Keratinocyte (primary cell): ENCODE measurements around the gene CLMN. TPM values are rescaled to one million over a fixed set of nuclear protein-coding genes. Genes with fewer than 3 reads are reported as not detected.

ENCODE experiments used
- DNase-seq: peaks from one replicate; pipeline ENCODE4 v3.0.0-alpha.2; 2011; ENCODE audit warnings: low read depth, missing footprints, low spot score
- FAIRE-seq: peaks from 2 replicates; lab custom pipeline; 2011; peaks lifted over from hg19 to GRCh38; lab: Jason Lieb, UNC
- H2AFZ ChIP-seq: 2 replicates; pipeline ENCODE4 v1.6.0; 2012; ENCODE audit warnings: low read length, control low read depth, inconsistent platforms; ENCODE audit not compliant: control insufficient read depth
- H3K27ac ChIP-seq: 2 replicates; pipeline ENCODE4 v1.5.1; 2011; ENCODE audit warnings: low read length; ENCODE audit not compliant: control insufficient read depth, insufficient read depth
- H3K27me3 ChIP-seq: 3 replicates; pipeline ENCODE4 v1.6.0; 2011; ENCODE audit warnings: low read length; ENCODE audit not compliant: control insufficient read depth, insufficient read depth; ENCODE audit errors: extremely low read depth
- H3K36me3 ChIP-seq, 2 experiments: 2 replicates in 1 of 2; 3 replicates in 1 of 2; pipeline ENCODE4 v1.5.1; 2011; ENCODE audit warnings: low read length in 2 of 2, mild to moderate bottlenecking in 1 of 2; ENCODE audit not compliant: control insufficient read depth in 2 of 2, insufficient read depth in 2 of 2; ENCODE audit errors: extremely low read depth in 1 of 2
- H3K4me1 ChIP-seq: 3 replicates; pipeline ENCODE4 v1.5.1; 2011; ENCODE audit warnings: low read length; ENCODE audit not compliant: control insufficient read depth, insufficient read depth; ENCODE audit errors: extremely low read depth
- H3K4me2 ChIP-seq: 3 replicates; pipeline ENCODE4 v1.6.0; 2011; ENCODE audit warnings: low read depth, low read length; ENCODE audit not compliant: control insufficient read depth, insufficient read depth; ENCODE audit errors: extremely low read depth
- H3K4me3 ChIP-seq, 3 experiments: fragments of 200-600 bp in 1 of 3; sonication (generic) in 1 of 3; 2 replicates in 2 of 3; 3 replicates in 1 of 3; pipeline ENCODE4 v1.5.1; 2011 to 2016; ENCODE audit warnings: low read length in 3 of 3, mild to moderate bottlenecking in 3 of 3, control low read depth in 2 of 3, inconsistent platforms in 1 of 3, low read depth in 1 of 3, mixed read lengths in 1 of 3, mixed run types in 1 of 3, moderate library complexity in 1 of 3; ENCODE audit not compliant: control insufficient read depth in 2 of 3, insufficient read depth in 2 of 3; ENCODE audit errors: extremely low read depth in 1 of 3
- H3K79me2 ChIP-seq: 2 replicates; pipeline ENCODE4 v1.6.0; 2012; ENCODE audit warnings: low read length; ENCODE audit not compliant: control insufficient read depth, insufficient read depth
- H3K9ac ChIP-seq: 3 replicates; pipeline ENCODE4 v1.6.0; 2011; ENCODE audit warnings: low read length; ENCODE audit not compliant: control insufficient read depth, insufficient read depth; ENCODE audit errors: extremely low read depth
- H3K9me1 ChIP-seq: 3 replicates; pipeline ENCODE4 v1.6.0; 2011; ENCODE audit warnings: low read length; ENCODE audit not compliant: control insufficient read depth, insufficient read depth; ENCODE audit errors: extremely low read depth
- H3K9me3 ChIP-seq: 2 replicates; pipeline ENCODE4 v1.5.1; 2012; ENCODE audit warnings: low read depth, low read length; ENCODE audit not compliant: control insufficient read depth
- H4K20me1 ChIP-seq: 3 replicates; pipeline ENCODE4 v1.6.0; 2011; ENCODE audit warnings: low read length; ENCODE audit not compliant: control insufficient read depth, insufficient read depth; ENCODE audit errors: extremely low read depth
- EZH2 ChIP-seq: IDR thresholded peaks from one replicate; pipeline ENCODE4 v1.6.1; 2012; ENCODE audit warnings: inconsistent platforms, mild to moderate bottlenecking, low read length, moderate library complexity
- dilution Hi-C: fragments of 300-500 bp; cut with MboI; formaldehyde crosslinking; loops from one replicate; pipeline ENCODE4 v1.7.0; 2020; ENCODE audit warnings: low sequenced_read_pairs; ENCODE audit not compliant: extremely low pct_ligation_motif_present
- polyA plus RNA-seq, 5 experiments: library from polyadenylated mRNA; depleted of rRNA in 3 of 5; stranded (reverse) in 3 of 5; stranded (forward) in 1 of 5; unstranded in 1 of 5; fragments of >200 nt; gene quantifications; 1 replicate in 1 of 5; 2 replicates in 3 of 5; 3 replicates in 1 of 5; pipeline versions ENCODE4 v1.2.1 to v1.2.3, GENCODE V29; 2011 to 2012; ENCODE audit warnings: missing spikeins in 2 of 5, low read depth in 1 of 5, low replicate concordance in 1 of 5
- TF ChIP-seq, protein P1 (sequence below), 3 experiments: IDR thresholded peaks in 1 of 3; conservative IDR thresholded peaks in 1 of 3; optimal IDR thresholded peaks in 1 of 3; 2 replicates in 2 of 3; 3 replicates in 1 of 3; pipeline versions ENCODE3 to v1.5.1; 2011; ENCODE audit warnings: low read length in 3 of 3, mild to moderate bottlenecking in 3 of 3, moderate library complexity in 2 of 3, control low read depth in 1 of 3, inconsistent platforms in 1 of 3; ENCODE audit not compliant: insufficient read depth in 2 of 3; ENCODE audit errors: extremely low read depth in 1 of 3

Gene CLMN
- polyA plus RNA-seq, 1 donor (not counting 4 experiments of a cell fraction or from before 2014, with no cell fraction given), result 6.1 TPM

- Histone ChIP-seq H3K27ac (no peak overlapping the region), H3K9me3 (no peaks in the 10 kb centered on the region), H3K9me1 (peaks cover 2% of the 10 kb centered on the region), H3K4me2 (no peak overlapping the region), H3K79me2 (no peaks in the 10 kb centered on the region), H3K4me1 (peaks cover 16% of the 10 kb centered on the region), H3K36me3 (no peaks in the 10 kb centered on the region), H3K27me3 (no peaks in the 10 kb centered on the region), H2AFZ (no peak overlapping the region), H3K9ac (no peak overlapping the region), H4K20me1 (peaks cover 3% of the 10 kb centered on the region), H3K4me3 (no peak overlapping the region)
- no peak for TF ChIP-seq EZH2
- TF ChIP-seq, protein P1, sequence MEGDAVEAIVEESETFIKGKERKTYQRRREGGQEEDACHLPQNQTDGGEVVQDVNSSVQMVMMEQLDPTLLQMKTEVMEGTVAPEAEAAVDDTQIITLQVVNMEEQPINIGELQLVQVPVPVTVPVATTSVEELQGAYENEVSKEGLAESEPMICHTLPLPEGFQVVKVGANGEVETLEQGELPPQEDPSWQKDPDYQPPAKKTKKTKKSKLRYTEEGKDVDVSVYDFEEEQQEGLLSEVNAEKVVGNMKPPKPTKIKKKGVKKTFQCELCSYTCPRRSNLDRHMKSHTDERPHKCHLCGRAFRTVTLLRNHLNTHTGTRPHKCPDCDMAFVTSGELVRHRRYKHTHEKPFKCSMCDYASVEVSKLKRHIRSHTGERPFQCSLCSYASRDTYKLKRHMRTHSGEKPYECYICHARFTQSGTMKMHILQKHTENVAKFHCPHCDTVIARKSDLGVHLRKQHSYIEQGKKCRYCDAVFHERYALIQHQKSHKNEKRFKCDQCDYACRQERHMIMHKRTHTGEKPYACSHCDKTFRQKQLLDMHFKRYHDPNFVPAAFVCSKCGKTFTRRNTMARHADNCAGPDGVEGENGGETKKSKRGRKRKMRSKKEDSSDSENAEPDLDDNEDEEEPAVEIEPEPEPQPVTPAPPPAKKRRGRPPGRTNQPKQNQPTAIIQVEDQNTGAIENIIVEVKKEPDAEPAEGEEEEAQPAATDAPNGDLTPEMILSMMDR (optimal IDR thresholded peaks at IDR 0.05 in 1 of 3, IDR thresholded peaks at IDR 0.05 in 1 of 3, conservative IDR thresholded peaks at IDR 0.05 in 1 of 3; ENCODE audit: extremely low read depth in 1 of 3, insufficient read depth in 2 of 3, low read length in 3 of 3), result no peak
- no peak for FAIRE-seq
- no peak for DNase-seq
- dilution Hi-C loops, result no loop called here
Observed at GRCh38 chr14:95310635-95311380, 8.9 kb downstream of the CLMN start.

DNA sequence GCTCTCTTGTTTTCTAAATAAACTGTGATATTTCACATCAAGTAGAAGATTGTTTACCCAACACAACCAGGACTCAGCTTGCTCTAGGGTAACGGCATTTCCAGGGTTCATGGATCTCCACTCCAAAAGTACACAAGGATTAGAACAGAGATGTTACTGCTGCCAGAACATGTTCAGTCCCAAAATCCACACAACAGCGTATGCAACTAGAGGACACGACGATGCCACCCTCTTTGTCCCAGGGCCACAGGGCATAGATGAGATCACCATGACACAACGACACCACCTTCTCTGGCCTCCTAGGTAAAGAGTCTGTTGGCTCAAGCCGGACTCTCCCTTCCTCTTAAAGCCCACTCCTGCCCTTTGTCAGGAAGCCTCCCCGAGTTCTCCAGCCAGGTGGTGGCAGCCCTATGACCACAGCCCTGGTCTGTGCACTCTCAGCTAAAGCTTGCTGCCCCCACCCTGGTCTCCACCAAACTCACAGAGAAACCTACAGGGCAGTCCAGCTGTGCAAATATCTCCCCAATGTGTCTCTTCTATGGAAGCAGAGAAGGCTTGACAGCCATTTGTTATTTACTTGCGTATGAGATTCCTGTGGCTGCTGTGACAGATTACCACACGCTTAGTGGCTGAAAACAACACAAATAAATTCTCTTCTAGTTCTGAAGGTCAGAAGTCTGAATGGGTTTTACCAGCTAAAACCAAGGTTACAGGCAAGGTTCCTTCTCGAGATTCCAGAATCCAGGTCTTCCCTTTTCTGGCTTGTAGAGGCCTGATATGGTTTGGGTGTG lies 10.3 kb downstream of the CLMN start:
- DNase-seq (no peak), FAIRE-seq (no peak)
- Histone ChIP-seq H3K4me3 (no peak overlapping the region), H4K20me1 (peaks cover 3% of the 10 kb centered on the region), H3K27me3 (no peaks in the 10 kb centered on the region), H3K27ac (no peak overlapping the region), H3K4me2 (no peak overlapping the region), H2AFZ (no peak overlapping the region), H3K36me3 (no peaks in the 10 kb centered on the region), H3K9me3 (no peaks in the 10 kb centered on the region), H3K4me1 (peaks cover 7% of the 10 kb centered on the region), H3K9ac (no peak overlapping the region), H3K79me2 (no peaks in the 10 kb centered on the region), H3K9me1 (no peaks in the 10 kb centered on the region)
- TF ChIP-seq, protein P1 (optimal IDR thresholded peaks at IDR 0.05 in 1 of 3, IDR thresholded peaks at IDR 0.05 in 1 of 3, conservative IDR thresholded peaks at IDR 0.05 in 1 of 3; ENCODE audit: extremely low read depth in 1 of 3, insufficient read depth in 2 of 3, low read length in 3 of 3), result no peak
- no peak for TF ChIP-seq EZH2
- dilution Hi-C loops, result no loop called here
